ELR (cell line): ENCODE results near the gene RAB13.
"Not testable (repeated sequence)": the region's sequence is repeated elsewhere in the genome, so short reads cannot be mapped to it uniquely, and the experiment has no call there.

Source experiments
- DNase-seq: peaks from one replicate; pipeline ENCODE4 v3.0.0-alpha.2; 2015; ENCODE audit warnings: low read depth

The RAB13 gene

GRCh38 chr1:153985941-153986761 lies at the start of gene RAB13:
TSS of gene RAB13 (minus strand) at chr1:153986339. CDS start at chr1:153986236, 103 bp downstream.
- peak; percentile 92 for DNase-seq

- DNase-seq, result not testable (repeated sequence)
These were observed 47.6 kb upstream of the RAB13 start for GRCh38 chr1:154033697-154034096.

DNA sequence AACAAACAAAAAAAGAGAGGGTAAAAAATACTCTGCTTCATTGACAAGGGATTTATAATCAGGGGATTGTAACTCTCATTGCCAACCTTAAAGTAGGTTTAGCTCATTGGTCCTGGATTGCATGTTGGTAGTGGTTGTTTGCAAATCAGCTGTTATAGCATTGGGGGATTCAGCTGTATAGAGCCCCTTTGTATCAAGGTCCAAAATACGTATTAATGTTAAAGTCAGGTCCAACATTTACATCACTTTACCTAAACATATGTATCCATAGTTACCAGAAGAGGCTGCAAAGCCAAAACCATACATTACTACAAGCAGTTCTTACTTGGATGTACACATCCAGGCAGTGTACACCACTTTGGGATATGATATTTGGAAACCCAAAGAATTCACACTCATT lies 33.8 kb upstream of the RAB13 start:
- DNase-seq, result no peak

DNA sequence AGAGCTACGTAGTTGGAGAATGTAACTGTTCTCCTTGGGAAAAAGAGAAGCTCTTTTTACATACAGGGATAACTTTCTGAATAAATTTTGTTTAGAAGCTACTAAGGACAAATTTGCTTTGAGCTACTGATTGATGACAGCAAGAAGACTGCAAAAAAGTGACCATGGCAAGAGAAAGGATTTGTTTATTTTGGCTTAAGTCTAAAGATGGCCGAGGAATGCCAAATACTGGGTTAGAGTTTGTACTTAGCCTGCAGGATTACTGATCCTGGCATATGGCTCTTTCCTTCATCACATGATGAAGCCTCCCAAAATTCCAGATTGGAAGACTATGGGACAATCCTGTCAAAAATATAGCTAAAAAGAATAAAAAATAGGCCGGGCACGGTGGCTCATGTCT lies 33.1 kb upstream of the RAB13 start:
- no peak for DNase-seq

DNA sequence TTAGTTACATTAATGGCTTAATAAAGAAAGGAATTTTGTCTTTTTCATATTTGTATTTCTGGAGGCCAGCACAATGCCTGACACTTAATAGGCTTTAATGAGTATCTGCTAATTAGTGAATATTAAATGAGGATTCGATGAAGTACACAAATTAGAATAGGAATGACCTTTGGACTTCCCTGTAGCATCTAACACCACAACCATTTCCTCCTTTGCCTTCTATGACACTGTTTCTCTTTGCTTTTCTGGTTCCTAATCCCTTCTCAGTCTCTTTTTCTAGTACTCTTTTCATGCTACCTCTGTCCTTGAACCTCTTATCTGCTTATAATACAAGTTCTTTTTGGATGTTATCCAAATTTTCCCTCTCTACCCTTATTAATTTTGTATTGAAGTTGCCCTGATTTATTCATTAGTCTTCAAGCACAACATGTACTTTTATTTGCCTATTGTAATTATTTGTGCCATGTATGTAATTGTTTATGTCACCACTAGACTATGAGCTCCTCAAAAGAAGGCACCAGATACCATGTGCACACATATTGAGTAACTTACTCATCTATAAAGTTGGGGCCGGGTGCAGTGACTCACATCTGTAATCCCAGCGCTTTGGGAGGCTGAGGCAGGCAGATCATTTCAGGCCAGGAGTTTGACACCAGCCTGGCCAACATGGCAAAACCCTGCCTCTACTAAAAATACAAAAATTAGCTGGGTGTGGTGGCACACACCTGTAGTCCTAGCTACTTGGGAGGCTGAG lies 28.2 kb upstream of the RAB13 start:
- DNase-seq, result peak; percentile 79

DNA sequence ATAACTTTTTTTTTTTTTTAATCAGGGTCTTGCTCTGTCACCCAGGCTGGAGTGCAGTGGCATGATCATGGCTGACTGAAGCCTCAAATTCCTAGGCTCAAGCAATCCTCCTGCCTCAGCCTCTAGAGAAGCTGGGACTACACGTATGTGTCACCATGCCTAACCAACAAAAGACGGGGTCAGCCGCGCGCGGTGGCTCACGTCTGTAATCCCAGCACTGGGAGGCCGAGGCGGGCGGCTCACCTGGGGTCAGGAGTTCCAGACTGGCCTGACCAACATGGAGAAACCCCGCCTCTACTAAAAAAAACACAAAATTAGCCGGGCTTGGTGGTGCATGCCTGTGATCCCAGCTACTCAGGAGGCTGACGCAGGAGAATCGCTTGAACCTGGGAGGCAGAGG lies 26.4 kb upstream of the RAB13 start:
- DNase-seq, result not testable (repeated sequence)

DNA sequence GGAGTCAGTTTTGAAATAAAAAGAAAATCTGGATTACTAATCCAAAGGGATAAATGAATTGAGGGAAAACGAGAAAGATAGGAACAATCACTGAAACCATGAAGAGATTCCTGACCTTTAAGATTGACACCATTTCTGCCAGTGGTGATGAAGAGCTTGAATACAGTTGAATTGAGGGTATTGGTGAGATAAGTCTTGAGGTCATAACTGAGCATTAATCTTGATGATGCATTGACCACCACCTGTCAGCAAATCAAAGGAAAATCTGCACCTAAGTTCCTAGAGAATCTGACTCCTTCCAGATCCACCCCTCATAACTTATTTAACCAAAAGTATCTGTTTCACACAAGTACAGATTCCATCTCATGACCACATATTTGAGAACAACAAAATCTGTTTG lies 26.0 kb upstream of the RAB13 start:
- no peak for DNase-seq

DNA sequence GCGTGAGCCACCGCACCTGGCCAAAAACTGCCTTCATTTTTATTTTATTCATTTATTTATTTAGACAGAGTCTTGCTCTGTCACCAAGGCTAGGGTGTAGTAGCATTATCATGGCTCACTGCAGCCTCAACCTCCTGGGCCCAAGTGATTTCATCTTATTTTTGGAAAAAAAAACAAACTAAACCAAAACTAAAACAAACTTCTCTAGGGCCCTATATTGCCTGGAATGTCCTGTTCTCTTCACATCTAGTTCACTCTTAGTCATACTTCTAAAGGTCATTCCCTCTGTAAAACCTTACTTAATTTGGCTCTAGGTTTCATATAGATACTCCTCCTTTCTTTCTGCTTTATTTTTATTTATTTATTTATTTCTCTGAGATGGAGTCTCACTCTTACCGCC lies 20.0 kb upstream of the RAB13 start:
- DNase-seq, result peak; percentile 33

- no peak for DNase-seq
These were observed 14.3 kb upstream of the RAB13 start for GRCh38 chr1:154000420-154000819.

GRCh38 chr1:153996882-153997281 lies 10.7 kb upstream of the RAB13 start:
- DNase-seq, result not testable (repeated sequence)

- no peak for DNase-seq
These were observed 9.5 kb upstream of the RAB13 start for GRCh38 chr1:153995640-153996039.

DNA sequence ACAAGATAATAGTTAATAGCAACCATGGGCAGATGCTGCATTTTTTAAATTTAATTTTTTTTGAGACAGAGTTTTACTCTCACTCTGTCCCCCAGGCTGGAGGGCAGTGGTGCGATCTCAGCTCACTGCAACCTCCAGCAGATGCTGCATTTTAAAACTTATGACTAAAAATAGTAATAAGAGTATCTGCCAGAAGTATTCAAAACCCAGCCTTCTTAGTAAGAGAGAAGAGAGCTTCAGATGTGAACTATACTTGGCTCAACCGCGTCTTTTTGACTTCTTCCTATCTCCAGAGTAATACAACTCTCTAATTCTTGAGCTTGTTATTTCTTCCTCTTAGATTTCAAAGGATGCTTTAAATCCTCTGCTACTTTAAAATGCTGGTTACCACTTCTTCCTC lies 9.1 kb upstream of the RAB13 start:
- DNase-seq, result no peak

- no peak for DNase-seq
These were observed 5.7 kb upstream of the RAB13 start for GRCh38 chr1:153991806-153992205.

- DNase-seq, result no peak
These were observed 5.1 kb upstream of the RAB13 start for GRCh38 chr1:153991151-153991630.

DNA sequence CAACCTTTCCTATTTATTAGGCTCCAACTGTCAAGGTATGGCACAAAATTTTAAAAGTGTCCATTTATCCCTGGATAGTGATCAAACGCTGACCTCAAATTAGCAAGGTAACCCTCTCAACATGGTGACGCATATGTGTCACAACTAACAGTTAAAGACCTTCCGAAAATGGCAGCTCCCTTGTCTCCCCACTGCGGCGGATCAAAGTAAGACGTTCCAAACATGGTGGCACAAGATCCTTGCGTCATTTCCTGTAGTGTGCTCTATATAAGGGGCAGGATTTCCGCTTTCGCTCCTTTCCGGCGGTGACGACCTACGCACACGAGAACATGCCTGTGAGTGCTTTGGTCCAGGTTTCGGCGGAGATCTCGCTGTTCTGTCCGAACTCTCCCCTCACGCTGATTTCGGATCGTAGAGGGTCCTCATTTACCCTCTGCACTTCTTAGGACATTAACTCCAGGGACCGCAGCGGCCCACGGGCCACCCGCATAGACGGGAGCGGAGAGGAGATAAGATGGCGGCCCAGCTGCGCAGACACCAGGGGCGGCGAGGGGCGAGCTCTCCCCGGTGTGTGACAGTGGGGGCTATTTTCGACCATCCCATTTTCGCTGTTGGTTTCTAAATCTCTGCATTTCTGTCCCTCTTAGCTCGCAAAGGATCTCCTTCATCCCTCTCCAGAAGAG lies 4.5 kb upstream of the RAB13 start, which contains the start of gene RPS27:
Gene RPS27, plus strand, starts transcription at position 295 of the 683 bp plus-strand sequence. Its CDS starts 35 bp downstream, at position 330.
- peak; percentile 99 for DNase-seq

- no peak for DNase-seq
These were observed 1.5 kb upstream of the RAB13 start for GRCh38 chr1:153987621-153988020.

DNA sequence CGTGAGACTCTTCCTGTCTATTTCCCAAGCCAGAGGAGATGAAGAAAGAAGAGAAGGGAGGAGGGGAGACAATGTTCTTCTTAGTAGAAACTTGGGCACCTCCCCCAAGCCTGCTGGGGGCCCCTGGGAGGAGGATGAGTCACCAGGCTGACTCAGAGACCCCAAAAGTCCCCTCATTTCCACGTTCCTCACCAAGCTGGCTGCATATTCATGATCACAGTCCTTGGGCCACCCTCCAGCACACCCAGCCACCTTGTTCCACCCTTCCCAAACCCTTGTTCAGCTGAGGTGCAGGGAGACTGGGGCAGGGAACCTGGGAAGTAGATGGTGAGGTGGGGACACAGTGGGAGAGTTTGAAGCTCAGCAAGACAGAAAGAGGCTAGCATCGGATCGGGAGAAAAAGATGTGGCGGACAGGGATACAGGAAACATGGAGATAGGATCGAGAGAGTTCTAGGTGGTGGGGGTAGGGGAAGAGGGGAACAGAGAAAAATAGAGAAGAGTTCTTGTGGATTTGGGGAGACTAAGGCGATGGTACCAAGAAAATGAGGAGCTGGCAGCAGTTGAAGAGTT lies 712 bp downstream of the RAB13 start:
- DNase-seq, result peak; percentile 86

DNA sequence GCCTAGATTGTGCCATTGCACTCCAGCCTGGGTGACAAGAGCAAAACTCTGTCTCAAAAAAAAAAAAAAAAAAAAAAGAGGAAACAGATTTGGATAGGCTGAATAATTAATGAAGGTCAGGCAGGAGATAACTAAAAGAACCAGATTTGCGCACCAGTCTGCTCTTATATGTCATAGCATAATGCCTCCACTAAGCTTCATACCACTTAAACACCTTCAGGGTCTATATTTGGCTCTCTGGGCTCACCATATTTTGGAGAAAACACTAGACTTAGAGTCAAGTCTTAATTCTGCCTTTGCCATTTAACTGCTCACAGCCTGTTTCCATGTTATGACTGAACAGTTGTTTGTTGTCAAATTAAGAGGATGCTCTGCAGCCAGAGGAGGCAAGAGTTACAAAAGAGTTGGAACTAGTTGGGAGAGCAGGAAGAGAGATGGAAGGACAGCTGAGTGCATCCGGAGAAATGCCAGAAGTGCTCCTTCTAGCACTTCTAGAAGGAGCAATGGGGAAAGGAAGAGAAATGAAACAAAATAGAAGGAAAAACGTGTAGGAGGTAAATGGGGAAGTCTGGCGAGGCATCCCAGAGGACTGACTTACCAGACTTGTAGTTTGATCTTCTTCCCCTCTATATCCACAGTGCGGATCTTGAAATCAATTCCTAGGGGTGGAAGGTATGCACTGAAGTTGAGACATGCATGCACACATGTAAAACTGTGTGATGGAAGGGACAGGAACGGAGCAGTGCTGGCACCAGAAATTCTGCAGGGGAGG lies 1.8 kb downstream of the RAB13 start:
- no peak for DNase-seq

GRCh38 chr1:153981735-153982134 lies 4.4 kb downstream of the RAB13 start:
- not testable (repeated sequence) for DNase-seq

- DNase-seq, result not testable (repeated sequence)
These were observed 7.0 kb downstream of the RAB13 start for GRCh38 chr1:153979091-153979490.

DNA sequence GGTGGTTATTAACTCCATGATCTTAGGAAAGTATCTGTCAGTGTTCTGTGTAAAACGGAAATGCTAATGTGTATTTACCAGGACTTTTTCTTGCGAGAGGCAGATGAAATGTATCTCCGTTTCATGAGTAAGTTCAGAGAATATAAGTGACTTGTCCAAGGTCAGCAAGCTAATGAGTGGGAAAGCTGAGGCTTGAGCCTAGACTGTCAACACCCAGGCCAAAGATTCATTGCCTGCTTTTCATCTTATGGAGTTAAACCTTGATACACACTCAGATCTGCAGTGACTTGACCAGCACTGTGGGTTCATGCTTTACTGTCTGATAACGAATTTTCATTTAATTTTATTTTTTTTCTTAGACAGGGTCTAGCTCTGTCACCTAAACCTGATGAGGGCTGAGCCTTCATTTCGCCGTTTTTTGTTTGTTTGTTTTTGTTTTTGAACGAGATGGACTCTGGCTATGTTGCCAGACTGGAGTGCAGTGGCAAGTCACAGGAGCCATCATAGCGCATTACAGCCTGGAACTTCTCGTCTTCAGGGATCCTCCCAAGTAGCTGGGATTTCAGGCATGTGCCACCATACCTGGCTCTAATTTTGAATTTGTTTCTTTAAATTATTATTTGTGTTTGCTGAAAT lies 7.7 kb downstream of the RAB13 start:
- DNase-seq, result no peak
